BE2C (cell line): ENCODE results near the gene IRF1.

Source experiments
- DNase-seq: peaks from one replicate; pipeline ENCODE4 v3.0.0-alpha.2; 2020
- H3K27me3 ChIP-seq: fragments of 250-450 bp; sonication (Bioruptor Pico); 2 replicates; pipeline ENCODE4 v1.5.1; 2020; ENCODE audit warnings: mild to moderate bottlenecking
- H3K36me3 ChIP-seq: fragments of 250-450 bp; sonication (Bioruptor Pico); 2 replicates; pipeline ENCODE4 v1.5.1; 2020; ENCODE audit warnings: mild to moderate bottlenecking
- H3K4me1 ChIP-seq: fragments of 250-450 bp; sonication (Bioruptor Pico); 2 replicates; pipeline ENCODE4 v1.5.1; 2020
- H3K4me3 ChIP-seq: 2 replicates; pipeline ENCODE4 v1.5.1; 2011; ENCODE audit warnings: low read depth, low read length
- H3K9me3 ChIP-seq: fragments of 250-450 bp; sonication (Bioruptor Pico); 2 replicates; pipeline ENCODE4 v1.5.1; 2020
- TF ChIP-seq, protein P1 (sequence below): IDR thresholded peaks from 2 replicates; pipeline ENCODE4 v1.5.1; 2012; ENCODE audit warnings: mild to moderate bottlenecking, low read depth, low read length

IRF1 gene

GRCh38 chr5:132464156-132464939 lies 26.2 kb downstream of the IRF1 start:
- no peaks in the 10 kb centered on the region for H3K36me3 ChIP-seq
- no peak for DNase-seq
- no peaks in the 10 kb centered on the region for H3K9me3 ChIP-seq
- H3K4me3 ChIP-seq: no peak overlapping the region
- no peaks in the 10 kb centered on the region for H3K27me3 ChIP-seq
- H3K4me1 ChIP-seq: no peaks in the 10 kb centered on the region
- TF ChIP-seq, protein P1, sequence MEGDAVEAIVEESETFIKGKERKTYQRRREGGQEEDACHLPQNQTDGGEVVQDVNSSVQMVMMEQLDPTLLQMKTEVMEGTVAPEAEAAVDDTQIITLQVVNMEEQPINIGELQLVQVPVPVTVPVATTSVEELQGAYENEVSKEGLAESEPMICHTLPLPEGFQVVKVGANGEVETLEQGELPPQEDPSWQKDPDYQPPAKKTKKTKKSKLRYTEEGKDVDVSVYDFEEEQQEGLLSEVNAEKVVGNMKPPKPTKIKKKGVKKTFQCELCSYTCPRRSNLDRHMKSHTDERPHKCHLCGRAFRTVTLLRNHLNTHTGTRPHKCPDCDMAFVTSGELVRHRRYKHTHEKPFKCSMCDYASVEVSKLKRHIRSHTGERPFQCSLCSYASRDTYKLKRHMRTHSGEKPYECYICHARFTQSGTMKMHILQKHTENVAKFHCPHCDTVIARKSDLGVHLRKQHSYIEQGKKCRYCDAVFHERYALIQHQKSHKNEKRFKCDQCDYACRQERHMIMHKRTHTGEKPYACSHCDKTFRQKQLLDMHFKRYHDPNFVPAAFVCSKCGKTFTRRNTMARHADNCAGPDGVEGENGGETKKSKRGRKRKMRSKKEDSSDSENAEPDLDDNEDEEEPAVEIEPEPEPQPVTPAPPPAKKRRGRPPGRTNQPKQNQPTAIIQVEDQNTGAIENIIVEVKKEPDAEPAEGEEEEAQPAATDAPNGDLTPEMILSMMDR: no peak

DNA sequence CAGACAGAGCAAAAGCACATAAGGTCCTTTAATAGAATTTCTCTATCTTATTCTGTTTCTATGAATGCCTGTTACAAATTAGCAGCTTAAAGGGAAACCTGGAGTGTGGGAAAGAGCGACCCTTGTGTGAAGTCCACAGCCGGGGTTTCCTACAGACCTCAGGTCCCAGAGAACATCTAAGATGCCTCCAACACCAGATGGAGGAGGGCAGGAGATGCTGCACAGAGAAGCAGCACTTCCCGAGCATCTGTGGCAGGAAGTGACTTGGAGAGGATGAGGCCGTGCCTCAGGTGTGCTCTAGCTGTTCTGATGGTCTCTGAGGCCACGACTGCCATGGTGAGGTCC lies 26.8 kb downstream of the IRF1 start:
- Histone ChIP-seq H3K36me3 (no peaks in the 10 kb centered on the region), H3K9me3 (no peaks in the 10 kb centered on the region), H3K4me1 (no peaks in the 10 kb centered on the region), H3K4me3 (no peak overlapping the region), H3K27me3 (no peaks in the 10 kb centered on the region)
- TF ChIP-seq, protein P1: no peak
- no peak for DNase-seq

DNA sequence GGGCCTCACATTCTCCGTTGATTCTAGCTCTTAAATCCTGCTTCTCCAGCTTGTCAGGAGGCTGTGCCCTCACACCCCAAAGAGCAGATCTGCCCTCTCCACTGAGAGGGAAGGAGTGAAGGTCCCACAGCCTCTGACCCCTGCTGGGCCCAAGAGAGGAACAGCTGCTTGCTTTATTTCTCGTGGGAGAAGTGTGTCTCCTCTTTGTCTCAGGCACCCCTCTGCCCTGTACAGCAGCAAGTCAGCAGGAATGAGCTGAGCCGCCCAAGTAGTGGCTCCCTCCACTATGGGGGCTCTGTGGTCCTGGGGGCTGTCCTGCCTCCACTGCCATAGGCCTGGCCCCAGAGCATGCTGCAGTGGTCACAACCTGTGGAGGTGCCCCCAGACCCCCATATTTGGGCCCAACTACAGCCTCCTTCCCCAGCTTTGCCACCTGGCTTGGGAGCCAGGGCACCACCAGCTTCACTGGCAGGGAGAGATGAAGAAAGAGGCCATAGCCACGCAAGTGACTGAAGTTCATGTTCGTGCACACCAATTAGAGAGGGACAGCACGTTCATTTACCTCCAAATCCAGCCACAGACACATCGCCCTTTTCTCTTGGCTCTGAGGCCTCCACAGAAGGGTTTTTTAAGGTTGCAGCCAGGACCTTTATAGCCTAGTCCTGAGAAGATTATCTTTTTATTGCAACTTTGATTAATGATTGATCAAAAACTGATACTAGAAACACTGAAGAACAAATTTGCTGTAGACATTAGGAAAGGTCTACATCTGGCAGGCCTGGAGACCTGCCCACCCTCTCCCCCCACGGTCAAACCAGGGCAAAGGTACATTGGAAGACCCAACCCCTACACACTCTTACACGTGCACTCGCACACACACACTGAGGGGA lies 27.5 kb downstream of the IRF1 start:
- no peaks in the 10 kb centered on the region for H3K27me3 ChIP-seq
- H3K36me3 ChIP-seq: no peaks in the 10 kb centered on the region
- no peak for DNase-seq
- H3K4me1 ChIP-seq: no peaks in the 10 kb centered on the region
- TF ChIP-seq, protein P1: no peak
- no peak overlapping the region for H3K4me3 ChIP-seq
- H3K9me3 ChIP-seq: no peaks in the 10 kb centered on the region

GRCh38 chr5:132462333-132462732 lies 28.2 kb downstream of the IRF1 start:
- Histone ChIP-seq H3K4me3 (no peak overlapping the region), H3K27me3 (no peaks in the 10 kb centered on the region), H3K9me3 (no peaks in the 10 kb centered on the region), H3K4me1 (no peaks in the 10 kb centered on the region), H3K36me3 (no peaks in the 10 kb centered on the region)
- TF ChIP-seq, protein P1: no peak
- DNase-seq: no peak

- TF ChIP-seq, protein P1: no peak
- H3K4me3 ChIP-seq: no peak overlapping the region
- H3K9me3 ChIP-seq: no peaks in the 10 kb centered on the region
- no peaks in the 10 kb centered on the region for H3K36me3 ChIP-seq
- H3K27me3 ChIP-seq: no peaks in the 10 kb centered on the region
- no peaks in the 10 kb centered on the region for H3K4me1 ChIP-seq
- no peak for DNase-seq
Observed at GRCh38 chr5:132461569-132462070, 29.0 kb downstream of the IRF1 start.
